Brain pericyte (primary cell): ENCODE data around the gene ALLC.

Source experiments
- DNase-seq: peaks from one replicate; pipeline ENCODE4 v3.0.0-alpha.2; 2012; ENCODE audit warnings: low read depth, low spot score

Gene ALLC

DNA sequence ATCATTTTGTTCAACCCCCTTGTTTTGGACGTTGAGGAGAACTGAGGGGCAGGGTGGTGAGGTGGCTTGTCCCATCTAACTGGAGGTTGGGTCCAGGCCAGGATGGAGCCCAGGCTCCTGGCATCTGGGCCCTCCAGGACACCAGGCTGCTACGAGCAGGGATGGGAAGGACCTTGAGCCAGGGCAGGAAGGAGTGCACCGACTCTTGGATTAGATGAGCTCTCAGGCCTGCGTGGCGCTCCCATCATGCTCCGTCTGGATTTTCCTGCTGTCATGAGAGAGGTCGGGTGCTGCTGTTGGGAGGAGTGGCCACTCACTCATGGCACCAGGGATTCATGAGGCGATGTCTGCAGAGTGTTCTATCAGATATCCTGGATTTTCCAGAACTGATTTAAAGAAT lies 18.3 kb upstream of the ALLC start:
- DNase-seq = no peak

DNA sequence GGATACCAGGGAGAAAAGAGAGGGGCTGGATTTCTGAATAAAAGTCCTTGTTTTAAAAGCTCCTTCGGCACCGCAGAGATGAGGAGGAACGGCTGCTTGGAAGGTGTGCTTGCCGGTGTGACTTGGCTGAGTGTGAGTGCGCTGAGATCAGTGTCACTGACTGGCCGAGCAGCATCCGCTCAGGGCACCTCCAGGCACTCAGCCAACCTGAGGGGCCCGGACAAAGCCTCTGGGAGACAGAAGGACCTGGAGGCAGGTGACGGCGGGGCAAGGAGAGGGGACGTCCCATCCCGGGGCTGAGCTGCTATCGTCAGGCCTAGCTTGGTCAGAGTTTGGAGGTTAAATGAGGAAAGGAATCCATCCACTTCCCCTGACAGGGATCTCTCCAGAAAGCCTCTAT lies 16.8 kb upstream of the ALLC start:
- DNase-seq = no peak

DNA sequence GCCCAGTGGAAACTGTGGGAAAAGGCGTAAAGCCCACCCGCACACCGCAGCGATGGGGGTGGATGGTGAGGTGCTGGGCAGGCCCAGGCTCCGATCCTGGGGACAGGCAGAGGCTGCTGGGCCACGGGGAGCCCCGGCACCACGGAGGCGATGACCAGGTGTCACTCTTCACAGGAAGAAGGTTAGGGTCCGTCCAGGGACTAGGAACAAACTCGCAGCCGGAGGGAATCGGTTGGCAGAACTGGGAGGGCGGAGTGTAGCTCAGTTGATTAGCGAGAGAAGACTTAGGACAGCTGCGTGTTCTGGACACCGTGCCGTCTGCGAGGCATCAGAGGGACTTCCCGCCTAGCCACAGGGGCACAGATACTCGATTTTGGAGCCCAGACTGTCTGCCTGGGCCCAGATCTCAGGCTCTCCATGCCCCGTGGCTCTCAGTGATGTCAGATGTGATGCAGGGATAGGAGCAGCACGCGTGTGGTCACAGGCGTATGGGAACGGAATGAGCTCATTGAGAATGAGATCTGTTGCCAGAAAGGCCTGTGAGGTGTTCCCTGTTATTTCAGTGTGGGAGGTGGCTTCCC lies 16.1 kb upstream of the ALLC start:
- no peak for DNase-seq

DNA sequence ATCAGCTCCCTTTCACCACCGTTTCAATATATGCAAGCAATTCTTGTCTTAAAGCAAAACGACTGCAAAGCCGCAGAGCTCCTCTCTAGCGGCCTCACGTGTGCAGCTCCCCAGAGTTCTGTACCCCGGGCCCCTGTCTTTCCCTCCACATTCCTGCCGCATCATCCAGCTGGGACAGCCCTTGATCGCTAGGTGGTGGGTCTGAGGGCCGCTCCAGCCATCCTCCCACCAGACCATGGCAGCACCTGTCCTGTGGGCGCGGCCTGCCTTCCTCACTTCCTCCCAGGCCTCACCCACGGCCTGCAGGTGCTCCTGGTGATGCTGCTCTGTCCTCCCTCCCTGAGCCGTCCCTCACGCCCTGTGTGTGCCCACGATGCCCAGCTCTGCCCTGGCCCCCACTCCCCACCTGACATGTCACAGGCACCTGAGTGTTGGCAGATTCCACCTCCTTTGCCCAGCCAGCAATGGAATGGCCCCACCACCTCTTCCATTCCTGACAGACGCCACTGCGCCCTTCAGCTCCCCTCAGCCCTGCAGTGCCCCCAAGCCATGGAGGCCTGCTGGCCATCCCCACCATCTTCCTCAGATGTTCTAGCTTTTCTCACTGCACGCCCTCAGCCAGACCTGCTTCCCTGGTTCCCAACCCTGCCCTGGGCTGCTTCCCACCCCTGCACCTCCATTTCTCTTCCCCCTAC lies 15.3 kb upstream of the ALLC start:
- no peak for DNase-seq

DNA sequence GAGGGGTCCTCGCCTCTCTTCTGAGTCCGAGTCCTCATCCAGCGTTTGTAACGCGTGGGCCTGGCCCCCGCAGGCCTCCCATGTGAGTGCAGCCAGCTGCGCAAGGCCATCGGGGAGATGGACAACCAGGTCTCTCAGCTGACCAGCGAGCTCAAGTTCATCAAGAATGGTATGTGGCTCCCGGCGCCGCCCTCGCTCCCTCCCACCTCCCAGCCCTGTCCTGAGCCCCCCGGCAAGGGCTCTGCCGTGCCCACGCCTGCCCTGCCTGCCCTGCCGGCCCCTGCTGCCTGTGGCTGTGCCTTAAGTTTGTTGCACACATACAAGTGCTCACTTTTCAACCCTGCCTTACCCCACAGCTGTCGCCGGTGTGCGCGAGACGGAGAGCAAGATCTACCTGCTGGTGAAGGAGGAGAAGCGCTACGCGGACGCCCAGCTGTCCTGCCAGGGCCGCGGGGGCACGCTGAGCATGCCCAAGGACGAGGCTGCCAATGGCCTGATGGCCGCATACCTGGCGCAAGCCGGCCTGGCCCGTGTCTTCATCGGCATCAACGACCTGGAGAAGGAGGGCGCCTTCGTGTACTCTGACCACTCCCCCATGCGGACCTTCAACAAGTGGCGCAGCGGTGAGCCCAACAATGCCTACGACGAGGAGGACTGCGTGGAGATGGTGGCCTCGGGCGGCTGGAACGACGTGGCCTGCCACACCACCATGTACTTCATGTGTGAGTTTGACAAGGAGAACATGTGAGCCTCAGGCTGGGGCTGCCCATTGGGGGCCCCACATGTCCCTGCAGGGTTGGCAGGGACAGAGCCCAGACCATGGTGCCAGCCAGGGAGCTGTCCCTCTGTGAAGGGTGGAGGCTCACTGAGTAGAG lies 14.4 kb upstream of the ALLC start:
- no peak for DNase-seq

DNA sequence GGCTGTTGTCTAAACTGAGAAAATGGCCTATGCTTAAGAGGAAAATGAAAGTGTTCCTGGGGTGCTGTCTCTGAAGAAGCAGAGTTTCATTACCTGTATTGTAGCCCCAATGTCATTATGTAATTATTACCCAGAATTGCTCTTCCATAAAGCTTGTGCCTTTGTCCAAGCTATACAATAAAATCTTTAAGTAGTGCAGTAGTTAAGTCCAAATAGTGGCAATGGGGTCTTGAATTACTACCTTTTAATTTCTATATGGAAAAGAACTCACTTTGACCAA lies 13.8 kb upstream of the ALLC start:
- no peak for DNase-seq

DNA sequence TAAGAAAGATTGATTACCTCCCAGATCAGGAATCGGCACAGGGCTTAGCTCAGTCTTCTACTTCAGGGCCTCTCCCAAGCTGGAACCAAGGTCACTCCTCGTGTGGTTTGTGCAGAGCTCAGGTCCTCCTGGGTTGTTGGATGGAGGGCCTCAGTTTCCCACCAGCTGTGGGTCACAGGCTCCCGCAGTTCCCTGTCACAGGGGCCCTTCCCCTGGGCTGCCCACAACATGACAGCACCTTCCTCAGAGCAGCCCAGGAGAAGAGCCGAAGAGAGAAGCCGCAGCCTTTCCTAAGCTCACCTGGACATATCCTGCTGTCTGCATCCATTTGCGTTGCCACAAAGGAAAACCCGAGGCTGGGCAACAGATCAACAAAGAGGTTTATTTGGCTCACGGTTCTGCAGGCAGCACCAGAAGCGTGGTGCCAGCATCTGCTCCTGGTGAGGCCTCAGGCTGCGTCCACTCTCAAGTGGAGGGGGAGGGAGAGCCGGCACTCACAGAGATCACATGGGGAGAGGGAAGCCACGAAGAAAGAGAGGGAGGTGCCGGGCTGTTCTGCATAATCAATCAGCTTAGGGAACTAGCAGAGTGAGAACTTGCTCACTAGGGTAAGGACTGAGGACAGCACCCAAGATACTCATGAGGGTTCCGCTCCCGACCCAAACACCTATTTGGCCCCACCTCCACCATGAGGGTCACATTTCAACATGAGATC lies 13.0 kb upstream of the ALLC start:
- DNase-seq = no peak

DNA sequence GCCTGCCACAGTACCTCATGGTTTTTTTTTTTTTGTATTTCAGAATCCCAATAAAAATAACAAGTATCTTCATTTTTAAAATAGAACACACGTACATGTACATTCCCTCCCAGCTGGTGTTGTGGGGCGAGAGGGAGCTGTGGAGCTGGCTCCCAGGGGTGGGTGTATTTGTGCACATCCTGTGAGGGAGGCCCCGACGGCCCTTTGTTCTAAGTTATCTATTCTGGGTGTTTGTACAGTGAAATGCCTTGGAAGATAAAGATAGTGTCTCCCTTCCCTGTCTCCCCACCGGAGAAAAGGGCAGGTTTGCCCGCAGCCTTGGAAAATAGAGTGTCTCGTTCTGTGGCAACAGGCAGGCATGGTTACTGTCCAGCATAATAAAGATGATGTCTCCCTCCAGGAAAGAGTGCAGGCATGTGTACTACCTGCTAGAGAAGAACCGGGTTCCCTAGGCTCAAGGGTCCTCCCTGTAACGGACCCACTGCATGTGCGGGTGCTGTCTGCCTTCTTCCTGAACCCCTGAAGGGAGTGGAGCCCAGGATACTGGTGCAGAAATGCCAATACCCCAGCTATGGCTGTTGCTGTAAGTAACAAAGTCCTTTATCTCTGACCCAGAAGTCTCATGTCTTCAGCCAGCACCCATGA lies 12.1 kb upstream of the ALLC start:
- no peak for DNase-seq

DNA sequence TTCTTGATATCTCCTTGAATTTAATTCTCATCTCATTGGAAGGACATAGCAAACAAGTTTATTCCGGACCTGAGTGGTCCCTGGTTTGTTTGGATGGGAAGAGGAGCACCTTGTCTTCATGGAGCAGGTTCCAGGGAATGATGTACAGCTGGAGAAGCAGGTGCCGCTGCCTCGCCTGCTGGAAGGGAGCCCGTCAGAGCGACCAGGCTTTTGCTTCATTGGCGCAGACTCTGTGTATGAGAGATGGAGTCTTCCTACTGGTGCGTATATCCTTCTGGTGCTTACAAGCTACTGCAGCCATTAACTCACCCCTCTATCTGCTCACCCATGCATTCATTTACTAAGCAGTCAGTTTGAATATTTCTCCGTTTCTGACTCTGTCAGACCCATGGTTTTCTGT lies 11.6 kb upstream of the ALLC start:
- no peak for DNase-seq

DNA sequence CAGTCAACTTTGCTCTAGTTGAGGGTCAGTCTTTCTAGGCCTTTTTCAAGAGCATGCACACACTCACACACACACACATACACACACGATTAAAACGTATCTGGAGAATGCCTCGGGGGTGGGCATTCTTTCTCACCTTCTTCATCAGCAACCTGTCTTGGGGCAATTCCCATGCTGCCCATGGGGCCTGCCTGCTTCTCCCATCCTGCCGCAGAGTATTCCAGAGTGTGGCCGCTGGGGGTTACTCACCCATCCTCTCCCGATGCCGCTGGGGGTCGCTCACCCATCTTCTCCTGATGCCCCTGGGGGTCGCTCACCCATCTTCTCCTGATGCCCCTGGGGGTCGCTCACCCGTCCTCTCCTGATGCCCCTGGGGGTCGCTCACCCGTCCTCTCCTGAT lies 10.8 kb upstream of the ALLC start:
- no peak for DNase-seq

DNA sequence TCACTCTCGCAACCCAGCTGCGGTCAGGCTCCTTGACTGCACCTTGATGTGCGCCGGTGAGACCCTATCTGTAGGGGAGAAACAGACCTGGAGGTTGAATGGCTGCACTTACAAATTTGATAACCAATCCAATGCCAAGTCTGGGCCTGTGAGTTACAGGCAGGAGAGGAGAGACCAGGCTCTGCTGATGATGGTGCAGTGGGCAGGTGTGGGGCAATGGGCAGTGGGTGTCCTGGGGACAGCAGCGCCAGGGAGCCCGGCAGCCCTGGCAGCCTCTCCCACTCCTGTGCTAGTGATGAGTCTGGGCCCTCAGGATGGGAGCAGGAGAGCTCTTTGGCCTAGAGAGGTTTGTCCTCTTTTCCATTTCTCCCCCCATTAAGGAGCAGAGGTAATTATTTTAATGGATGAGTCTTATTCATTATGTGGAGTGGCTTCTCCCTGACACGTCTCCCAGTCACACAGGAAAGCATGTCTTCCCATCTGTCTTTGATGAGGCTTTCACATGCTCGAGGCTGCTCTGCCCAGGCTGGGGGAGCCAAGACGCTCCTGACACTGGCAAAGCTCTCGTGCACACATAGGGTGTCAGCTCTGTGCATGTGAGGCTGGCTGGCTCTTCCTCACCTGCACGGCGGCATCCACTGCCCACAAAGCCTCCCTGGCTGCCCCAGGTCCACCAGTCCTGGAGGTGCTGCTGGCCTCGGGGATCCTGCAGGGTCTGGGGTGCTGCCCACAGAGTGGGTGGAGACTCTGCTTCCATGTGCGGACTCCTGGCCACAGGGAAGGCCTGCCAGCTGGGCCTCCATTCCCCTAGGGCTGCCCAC lies 10.0 kb upstream of the ALLC start:
- no peak for DNase-seq

DNA sequence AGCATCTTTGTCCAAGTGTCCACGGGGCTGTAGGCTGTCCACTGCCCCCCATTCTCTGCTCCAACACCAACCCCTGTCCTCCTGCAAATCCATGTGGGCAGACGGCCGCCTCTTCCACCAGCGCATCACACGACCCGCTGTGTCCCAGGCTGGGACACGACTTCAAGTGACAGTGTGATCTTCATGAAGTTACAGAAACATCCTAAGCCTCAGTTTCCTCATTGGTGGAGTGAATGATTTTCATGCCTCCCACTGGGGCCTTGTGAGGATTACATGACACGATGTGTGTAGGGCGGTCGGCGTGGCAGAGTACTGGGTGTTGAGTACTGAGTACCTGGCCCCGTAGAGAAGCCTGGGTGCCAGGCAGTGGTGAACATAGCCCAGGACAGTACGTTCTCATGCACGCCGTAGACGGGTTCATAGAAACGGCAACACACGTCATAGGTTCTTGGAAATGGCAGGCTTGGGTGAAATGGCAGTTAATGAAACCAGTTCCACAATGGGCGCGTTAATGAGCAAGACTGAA lies 9.3 kb upstream of the ALLC start:
- DNase-seq = no peak

DNA sequence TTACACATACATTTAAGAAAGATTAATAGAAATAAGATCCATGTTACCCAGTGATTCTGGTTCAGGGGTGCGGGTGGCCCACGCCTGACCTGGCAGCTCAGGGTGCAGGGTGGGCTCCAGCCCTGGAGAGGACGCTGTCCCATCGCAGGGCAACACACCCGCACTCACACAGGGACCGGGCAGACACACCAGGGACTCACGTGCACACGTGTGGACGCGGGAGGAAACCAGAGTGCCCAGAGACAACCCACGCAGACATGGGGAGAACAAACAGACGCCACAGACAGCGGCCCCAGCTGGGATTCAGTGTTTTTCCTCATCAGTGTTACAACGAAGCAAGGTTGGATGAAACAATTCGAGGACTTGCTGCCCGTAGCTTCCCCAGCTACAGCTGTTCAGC lies 8.4 kb upstream of the ALLC start:
- DNase-seq = no peak

DNA sequence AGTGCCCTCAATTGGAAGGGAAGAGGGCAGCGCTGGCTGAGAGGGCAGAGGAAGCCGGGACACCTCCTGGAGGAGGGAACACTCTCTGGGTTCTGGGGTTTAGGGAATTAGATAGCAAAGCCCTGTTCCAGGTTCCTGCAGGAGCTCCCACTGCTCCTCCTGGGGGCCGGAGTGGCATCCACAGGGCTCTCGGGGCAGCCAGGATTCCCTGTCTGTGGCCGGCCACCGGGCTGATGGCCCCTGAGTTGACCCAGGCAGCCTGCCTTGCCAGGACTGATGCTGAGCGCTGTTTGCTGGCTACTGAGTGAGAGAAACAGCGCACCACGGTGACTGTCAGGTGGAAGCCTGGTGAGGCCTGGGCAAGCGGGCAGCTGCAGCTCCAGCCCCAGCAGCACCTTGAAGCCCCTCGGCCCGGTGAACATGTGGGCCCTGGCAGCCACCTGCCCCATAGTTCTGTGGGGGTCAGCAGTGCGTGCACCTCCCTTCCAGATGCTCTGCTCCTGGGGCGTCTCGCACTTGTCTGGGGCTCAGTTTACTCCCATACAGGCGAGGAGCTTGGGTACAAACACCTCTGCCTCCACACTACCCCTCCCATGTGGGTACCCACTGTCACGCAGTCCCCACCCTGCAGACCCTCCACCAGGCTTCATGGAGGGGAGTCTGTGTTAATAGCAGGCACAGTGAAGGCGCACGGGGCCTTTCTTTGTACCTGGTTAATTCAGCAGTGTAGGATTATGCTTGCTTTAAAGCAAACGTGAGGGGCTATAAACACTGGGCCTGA lies 7.7 kb upstream of the ALLC start:
- DNase-seq = no peak

DNA sequence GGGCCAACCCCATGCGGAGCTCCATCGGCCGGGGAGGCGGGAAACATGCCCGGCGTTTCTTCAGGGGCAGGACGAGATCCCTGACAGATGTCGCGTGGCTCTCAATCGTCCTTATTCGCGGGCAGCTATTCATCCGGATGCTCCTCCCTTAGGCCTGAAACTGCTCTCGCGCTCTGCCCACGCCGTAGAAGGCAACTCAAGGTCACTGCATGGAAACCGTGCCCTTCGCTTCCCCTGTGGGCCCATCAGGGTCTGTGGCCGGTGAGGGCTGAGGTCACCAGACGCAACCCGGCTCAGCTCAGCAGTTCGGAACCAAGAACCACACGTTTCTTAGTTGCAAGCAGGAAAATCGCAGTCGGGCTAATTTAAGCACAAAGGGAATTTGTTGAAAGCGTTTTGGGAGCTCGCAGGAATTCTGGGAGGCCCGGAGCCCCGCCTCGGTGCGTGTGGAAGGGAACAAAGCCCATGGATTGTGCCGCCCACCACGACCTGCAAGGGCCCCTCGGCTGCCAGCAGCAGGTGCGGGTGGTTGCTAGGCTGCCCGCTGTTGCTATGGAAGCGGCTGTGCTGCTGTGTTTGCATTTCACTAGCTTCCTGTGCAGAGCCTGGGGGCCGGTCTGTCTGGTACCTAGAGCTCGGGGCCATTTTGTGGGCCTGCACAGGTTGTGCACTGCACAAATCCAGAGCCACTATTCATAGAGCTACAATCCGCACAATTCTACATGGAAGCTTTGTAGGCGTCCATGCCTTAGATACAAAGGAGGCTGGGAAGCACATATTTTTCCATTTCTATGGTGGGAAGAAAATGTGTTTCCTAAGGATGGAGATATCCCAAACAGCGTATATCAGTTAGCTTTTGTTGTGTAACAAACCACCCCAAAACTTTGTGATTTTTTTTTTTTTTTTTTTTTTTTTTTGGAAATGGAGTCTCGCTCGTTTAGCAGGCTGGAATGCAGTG lies 6.0 kb upstream of the ALLC start:
- DNase-seq = no peak

DNA sequence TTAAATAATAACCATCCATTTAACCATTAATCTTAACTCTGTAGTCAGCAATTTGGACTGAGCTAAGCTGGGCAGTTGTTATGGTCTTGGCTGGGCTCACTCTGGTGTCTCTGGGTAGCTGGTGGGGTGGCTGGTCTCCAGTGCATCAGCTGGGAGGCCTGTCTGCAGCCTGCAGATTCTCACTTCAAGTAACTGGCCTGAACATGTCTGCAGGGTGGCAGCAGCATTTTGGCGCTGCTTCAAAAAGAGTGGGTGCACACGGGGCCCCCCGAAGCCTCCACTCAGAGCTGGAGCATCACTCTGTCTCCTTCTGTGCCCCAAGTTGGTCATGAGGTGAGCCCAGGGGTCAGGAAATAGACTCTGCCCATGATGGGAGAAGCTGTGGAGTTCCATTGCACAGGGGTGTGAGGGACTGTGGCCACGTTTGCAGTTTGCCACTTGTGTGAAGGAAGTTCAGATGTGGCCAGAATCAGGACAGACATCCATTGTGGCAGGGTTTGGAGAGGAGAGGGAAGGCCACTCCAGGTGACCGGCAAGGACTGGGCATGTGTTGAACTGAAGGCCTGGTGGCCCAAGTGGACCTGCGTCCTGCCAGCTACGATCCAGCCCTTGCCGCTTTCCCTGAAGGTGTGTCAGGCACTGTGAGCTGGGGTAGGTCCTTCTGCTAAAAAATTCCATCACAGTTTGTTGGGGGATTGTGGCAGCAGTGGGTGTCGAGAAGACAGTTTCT lies 4.9 kb upstream of the ALLC start:
- DNase-seq = no peak

DNA sequence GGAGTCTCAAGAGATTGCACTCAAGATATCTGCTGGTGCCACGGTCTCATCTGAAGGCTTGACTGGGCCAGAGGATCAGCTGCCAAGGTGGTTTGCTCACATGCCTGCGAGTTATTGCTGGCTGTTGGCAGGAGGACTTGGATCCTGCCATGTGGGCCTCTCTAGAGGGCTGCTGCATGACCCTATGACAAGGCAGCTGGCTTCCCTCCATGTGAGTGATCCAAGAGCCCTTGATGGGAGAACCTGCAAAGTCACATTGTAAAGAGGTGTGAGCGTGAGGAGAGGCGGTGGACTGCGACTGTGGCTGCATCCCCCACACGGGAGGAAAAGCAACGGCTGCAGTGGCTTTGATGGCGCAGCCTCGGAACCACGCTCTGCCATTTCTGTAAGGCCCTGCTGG lies 4.0 kb upstream of the ALLC start:
- DNase-seq = no peak

DNA sequence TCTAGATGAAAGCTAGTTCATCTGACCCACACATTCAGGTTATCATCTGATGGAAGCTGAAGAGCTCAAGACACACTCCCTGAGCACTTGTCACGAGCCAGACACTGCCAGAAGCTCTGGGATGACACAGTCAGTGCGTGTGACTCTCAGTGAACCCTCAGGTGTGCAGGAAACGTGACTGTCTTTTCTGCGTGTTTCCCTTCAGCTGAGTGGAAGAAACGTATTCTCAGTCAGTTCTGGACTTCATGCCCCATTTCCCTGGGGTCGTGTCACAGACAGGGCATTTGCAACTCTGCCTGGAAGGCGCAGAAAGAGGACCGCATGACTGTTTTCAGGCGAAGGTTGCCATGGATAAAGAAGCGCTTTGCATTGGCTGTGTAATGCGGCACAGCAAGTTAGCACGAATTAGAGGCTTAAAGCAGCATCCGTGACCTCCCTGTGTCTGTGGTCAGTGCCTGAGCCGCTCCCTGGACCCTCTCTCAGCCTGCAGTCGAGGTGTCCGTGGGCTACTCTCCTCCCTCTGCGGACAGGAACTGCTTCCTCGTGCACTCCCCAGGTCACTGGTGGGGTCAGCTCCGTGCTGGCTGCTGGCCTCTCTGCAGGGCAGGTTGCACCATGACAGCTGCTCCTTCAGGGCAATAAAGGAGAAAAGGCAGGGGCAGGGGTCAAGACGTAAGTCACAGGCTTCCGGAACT lies 3.3 kb upstream of the ALLC start:
- DNase-seq = no peak
